Measurements from ENCODE around the gene RUFY1. TPM values are rescaled to one million over a fixed set of nuclear protein-coding genes. Genes with fewer than 3 reads are reported as not detected.

The RUFY1 gene
- polyA plus RNA-seq, 1 donor from 2014 or later, result 31.3 TPM

DNA sequence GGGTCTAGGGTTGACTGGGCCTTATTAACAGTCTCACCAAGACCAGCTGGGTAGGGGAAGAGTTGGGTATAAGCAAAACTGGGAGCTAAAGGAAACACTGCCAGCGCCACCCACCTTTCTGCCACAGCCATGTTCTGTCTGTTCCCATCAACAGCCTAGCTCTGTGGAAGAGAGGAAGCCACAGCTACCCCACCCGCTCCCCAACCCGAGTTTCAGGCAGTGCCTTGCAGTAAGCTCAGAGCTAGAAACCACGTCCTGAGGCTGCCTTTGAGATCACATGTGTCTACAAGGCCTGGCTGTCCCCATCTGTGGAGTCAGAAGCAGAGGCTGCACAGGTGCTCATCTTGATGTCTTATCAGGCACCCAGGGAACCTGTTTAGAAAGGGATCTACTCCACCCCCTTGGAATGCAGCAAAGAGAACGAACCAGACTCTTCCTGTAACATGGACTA lies 57.8 kb downstream of the RUFY1 start:
- H4K20me1 ChIP-seq (ENCODE audit: insufficient read depth), result peaks cover 3% of the 10 kb centered on the region

DNA sequence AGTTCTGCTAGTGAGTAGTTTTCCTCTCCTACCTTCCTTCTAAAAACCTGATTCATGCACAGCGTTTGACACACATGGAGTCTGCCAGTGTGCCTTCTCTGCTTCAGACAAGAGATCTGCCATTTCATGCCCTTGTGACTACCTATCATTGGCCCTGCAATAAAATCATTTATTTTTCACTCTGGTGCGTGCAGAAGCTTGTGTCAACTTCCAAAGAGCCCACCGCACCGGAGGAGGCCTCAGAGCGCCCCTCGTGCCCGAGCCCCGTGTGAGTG lies 59.4 kb downstream of the RUFY1 start:
- Histone ChIP-seq H3K9me3 (ENCODE audit: low read length) (no peaks in the 10 kb centered on the region), H3K9me2 (ENCODE audit: insufficient read depth, low read length) (no peaks in the 10 kb centered on the region), H3K27ac (ENCODE audit: low read length) (no peak overlapping the region), H3K79me2 (replicated peaks; ENCODE audit: insufficient read depth, low read length) (no peaks in the 10 kb centered on the region), H3F3A (ENCODE audit: insufficient read depth, low read length, poor library complexity, severe bottlenecking) (no peaks in the 10 kb centered on the region), H4K20me1 (ENCODE audit: insufficient read depth) (peaks cover 12% of the 10 kb centered on the region), H3K4me2 (ENCODE audit: low read length) (no peak overlapping the region), H3K4me3 (ENCODE audit: low read length) (no peak overlapping the region), H3K36me3 (ENCODE audit: insufficient read depth, low read length) (peaks cover 10% of the 10 kb centered on the region), H3K27me3 (ENCODE audit: insufficient read depth, low read depth, low read length) (no peaks in the 10 kb centered on the region), H3K9ac (ENCODE audit: low read length) (no peak overlapping the region), H2AFZ (ENCODE audit: low read depth, low read length) (no peak overlapping the region)
- TF ChIP-seq, protein P1, sequence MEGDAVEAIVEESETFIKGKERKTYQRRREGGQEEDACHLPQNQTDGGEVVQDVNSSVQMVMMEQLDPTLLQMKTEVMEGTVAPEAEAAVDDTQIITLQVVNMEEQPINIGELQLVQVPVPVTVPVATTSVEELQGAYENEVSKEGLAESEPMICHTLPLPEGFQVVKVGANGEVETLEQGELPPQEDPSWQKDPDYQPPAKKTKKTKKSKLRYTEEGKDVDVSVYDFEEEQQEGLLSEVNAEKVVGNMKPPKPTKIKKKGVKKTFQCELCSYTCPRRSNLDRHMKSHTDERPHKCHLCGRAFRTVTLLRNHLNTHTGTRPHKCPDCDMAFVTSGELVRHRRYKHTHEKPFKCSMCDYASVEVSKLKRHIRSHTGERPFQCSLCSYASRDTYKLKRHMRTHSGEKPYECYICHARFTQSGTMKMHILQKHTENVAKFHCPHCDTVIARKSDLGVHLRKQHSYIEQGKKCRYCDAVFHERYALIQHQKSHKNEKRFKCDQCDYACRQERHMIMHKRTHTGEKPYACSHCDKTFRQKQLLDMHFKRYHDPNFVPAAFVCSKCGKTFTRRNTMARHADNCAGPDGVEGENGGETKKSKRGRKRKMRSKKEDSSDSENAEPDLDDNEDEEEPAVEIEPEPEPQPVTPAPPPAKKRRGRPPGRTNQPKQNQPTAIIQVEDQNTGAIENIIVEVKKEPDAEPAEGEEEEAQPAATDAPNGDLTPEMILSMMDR (IDR thresholded peaks at IDR 0.05; ENCODE audit: poor library complexity, severe bottlenecking), result no peak

More for the DNA sequence above, 57.8 kb downstream of the RUFY1 start:
- no peaks in the 10 kb centered on the region for H3K36me3 ChIP-seq (ENCODE audit: insufficient read depth, low read length)
- no peak overlapping the region for H2AFZ ChIP-seq (ENCODE audit: low read depth, low read length)
- peak; percentile 13 for TF ChIP-seq POLR2AphosphoS5 (IDR thresholded peaks at IDR 0.05)
- TF ChIP-seq, protein P1 (IDR thresholded peaks at IDR 0.05; ENCODE audit: poor library complexity, severe bottlenecking), result no peak
- no peak overlapping the region for H3K9ac ChIP-seq (ENCODE audit: low read length)
- H3K9me2 ChIP-seq (ENCODE audit: insufficient read depth, low read length), result no peaks in the 10 kb centered on the region
- H3K27ac ChIP-seq (ENCODE audit: low read length), result no peak overlapping the region
- no peaks in the 10 kb centered on the region for H3K27me3 ChIP-seq (ENCODE audit: insufficient read depth, low read depth, low read length)
- no peak overlapping the region for H3K4me3 ChIP-seq (ENCODE audit: low read length)
- H3K4me2 ChIP-seq (ENCODE audit: low read length), result no peak overlapping the region
- H3F3A ChIP-seq (ENCODE audit: insufficient read depth, low read length, poor library complexity, severe bottlenecking), result no peaks in the 10 kb centered on the region
- no peaks in the 10 kb centered on the region for H3K79me2 ChIP-seq (replicated peaks; ENCODE audit: insufficient read depth, low read length)
- no peaks in the 10 kb centered on the region for H3K9me3 ChIP-seq (ENCODE audit: low read length)

DNA sequence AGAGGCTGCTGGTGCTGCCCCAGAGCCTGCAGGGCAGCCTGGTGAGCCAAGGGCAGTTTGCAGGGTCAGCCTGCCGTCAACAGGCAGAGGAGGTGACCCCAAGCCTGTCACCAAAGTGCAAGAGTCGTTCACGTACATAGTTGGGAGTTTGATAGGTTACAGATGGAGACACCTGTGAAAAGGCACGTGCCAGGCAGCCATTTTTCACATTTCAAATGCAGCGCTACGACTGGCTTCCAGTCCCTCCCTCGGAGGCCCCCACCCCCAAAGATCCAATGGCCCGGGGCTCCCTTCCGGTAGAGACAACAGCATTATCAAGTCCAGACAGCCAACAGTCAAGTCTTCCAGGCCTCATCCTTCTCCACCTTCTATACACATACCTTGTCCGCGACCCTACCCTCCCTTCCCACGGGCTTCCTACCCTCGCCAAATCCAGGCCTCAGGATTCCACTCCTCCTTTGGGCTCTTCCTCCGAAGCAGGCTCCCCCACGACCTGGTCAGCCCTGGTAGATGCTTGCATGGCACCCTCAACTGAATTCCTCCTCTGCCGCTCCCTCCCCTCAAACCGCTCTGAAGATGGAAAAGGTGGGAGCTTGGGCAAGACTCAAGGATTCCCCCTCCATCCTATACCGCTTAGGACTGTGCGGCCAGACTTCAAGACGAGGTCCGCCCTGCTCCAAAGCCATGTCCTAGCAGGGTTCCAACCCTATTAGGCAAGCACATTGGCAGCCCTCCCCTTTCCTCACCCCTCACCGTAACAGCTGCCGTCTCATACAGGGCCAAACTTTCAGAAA lies 60.0 kb downstream of the RUFY1 start:
- no peak for TF ChIP-seq SMC3 (conservative IDR thresholded peaks at IDR 0.05; ENCODE audit: poor library complexity)
- TF ChIP-seq RAD21 (conservative IDR thresholded peaks at IDR 0.05), result no peak
- TF ChIP-seq, protein P1 (IDR thresholded peaks at IDR 0.05; ENCODE audit: poor library complexity, severe bottlenecking), result no peak
- TF ChIP-seq EP300 (conservative IDR thresholded peaks at IDR 0.05; ENCODE audit: poor library complexity, severe bottlenecking), result no peak
- no peak for TF ChIP-seq MXI1 (conservative IDR thresholded peaks at IDR 0.05; ENCODE audit: poor library complexity, severe bottlenecking)
- Histone ChIP-seq H3K79me2 (replicated peaks; ENCODE audit: insufficient read depth, low read length) (no peaks in the 10 kb centered on the region), H3K27ac (ENCODE audit: low read length) (no peak overlapping the region), H4K20me1 (ENCODE audit: insufficient read depth) (peaks cover 17% of the 10 kb centered on the region), H3K36me3 (ENCODE audit: insufficient read depth, low read length) (peaks cover 15% of the 10 kb centered on the region), H3F3A (ENCODE audit: insufficient read depth, low read length, poor library complexity, severe bottlenecking) (no peaks in the 10 kb centered on the region), H3K9ac (ENCODE audit: low read length) (no peak overlapping the region), H3K9me2 (ENCODE audit: insufficient read depth, low read length) (no peaks in the 10 kb centered on the region), H2AFZ (ENCODE audit: low read depth, low read length) (no peak overlapping the region), H3K27me3 (ENCODE audit: insufficient read depth, low read depth, low read length) (no peaks in the 10 kb centered on the region), H3K9me3 (ENCODE audit: low read length) (no peaks in the 10 kb centered on the region), H3K4me2 (ENCODE audit: low read length) (no peak overlapping the region), H3K4me3 (ENCODE audit: low read length) (no peak overlapping the region)

All from neural cell (in vitro differentiated cells).